GM18498 (cell line): ENCODE measurements around the gene ADCY7.
A peak's percentile ranks its signal among the peaks of the same experiment; 100 is the strongest.

Experiments
- ATAC-seq: cut with Tn5 transposase; IDR thresholded peaks from one replicate; pipeline ENCODE4 v1.9.1; 2021; ENCODE audit warnings: mild to moderate bottlenecking, moderate library complexity; ENCODE audit not compliant: unreplicated experiment

Gene ADCY7

DNA sequence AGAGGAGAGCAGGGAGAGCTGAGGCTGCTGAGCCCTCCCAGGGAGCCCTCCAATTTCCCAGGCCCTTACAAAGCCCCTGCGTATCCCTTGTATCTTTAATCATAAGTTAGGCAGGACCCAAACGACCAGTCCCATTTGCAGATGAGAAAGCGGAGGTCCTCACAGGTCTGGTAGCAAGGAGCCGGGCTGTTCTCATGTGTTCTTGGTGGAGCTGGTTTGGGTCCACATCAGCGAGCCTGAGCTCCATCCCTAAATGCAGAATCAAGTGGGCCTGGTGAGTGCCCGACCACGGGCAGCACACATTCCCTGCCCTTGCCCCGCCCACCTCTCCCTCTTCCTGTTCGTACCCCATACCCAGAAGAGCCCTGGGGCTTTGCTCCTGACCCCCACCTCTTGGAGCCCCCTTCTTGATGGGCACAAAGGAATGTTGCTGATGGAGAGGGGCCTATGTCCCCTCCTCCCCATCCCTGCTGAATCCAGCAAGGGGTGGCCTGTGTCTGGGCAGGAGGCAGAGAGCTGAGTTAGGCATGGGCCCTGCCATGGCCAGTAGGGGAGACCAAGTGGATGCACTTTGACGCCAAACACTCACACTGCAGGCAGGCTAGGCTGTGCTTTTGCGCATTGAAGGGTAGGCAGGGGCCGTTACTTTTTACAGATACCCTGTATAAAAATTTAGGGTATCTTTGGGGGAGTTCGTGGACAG is 18.3 kb upstream of the ADCY7 start:
- ATAC-seq = no peak

DNA sequence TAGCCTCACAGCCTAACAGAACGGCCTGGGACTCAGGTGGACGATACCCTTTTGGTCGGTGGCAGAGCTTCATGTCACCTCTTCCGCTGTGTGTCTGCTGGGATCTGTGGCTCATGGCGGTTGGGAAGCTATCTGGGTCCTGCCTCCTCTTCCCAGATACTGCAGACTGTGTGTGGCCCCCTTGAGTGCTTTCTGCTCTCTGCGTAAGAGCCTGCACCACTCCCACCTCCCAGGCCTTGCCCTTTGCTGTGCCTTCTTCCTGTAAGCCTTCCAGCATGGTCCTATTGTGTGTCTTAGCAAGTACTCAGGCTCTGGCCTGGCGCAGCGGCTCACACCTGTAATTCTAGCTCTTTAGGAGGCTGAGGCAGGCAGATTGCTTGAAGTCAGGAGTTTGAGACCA is 17.5 kb upstream of the ADCY7 start:
- no peak for ATAC-seq

DNA sequence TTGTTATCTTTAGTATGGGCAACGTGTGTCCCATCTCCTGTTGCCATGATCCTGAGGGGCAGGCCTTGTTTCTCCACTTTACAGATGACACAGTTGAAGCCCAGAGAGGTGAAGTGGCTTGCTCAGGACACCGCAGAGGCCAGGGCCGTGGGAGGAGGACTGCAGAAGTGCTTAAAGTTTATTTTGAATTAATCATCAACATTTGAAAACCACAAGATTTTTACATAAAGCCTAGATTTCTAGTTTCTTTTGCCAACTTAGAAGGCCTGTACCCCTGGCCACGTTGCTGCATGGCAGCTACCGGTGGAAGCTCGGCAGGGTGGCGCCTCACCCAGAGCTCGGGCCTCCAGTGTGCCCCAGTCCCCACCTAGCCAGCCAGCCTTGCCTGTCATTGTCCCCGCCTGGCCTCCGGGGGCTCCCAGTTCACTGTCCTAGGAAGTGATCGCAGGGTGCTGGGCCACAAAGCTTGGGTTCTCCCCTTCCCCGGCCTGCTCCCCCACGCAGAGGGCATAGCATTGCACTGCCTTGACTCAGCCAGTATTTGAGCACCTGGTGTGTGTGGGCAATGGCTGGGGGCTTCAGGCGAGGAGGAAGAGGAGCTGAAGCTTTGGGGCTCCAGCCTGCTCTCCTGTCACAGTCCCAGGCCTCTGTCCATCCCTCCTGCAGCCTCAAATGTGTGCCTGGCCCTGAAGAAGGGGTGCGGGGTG is 14.8 kb upstream of the ADCY7 start:
- no peak for ATAC-seq

DNA sequence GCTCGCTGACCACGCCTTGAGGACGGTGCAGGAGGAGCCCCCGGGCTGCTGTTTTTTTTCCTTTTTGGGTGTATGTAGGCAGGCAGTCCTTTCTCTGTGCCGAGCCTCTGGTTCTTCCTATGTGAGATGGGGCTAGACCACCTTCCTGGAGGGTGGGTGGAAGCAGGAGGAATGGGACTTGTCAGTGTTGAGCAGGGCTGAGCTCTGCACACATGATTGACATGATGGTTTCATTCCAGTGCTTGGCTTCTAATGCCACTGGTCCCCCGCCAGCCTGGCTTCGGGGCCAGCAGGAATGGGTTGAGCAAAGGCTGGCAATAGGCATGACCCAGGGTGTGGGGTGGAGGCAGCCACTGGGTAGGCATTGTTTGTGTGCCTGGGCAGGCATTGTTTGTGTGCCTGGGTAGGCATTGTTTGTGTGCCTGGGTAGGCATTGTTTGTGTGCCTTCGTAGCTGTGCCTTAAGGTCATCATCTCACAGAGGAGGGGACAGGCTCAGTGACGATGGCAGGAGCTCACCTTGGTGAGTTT is 14.2 kb upstream of the ADCY7 start:
- no peak for ATAC-seq

DNA sequence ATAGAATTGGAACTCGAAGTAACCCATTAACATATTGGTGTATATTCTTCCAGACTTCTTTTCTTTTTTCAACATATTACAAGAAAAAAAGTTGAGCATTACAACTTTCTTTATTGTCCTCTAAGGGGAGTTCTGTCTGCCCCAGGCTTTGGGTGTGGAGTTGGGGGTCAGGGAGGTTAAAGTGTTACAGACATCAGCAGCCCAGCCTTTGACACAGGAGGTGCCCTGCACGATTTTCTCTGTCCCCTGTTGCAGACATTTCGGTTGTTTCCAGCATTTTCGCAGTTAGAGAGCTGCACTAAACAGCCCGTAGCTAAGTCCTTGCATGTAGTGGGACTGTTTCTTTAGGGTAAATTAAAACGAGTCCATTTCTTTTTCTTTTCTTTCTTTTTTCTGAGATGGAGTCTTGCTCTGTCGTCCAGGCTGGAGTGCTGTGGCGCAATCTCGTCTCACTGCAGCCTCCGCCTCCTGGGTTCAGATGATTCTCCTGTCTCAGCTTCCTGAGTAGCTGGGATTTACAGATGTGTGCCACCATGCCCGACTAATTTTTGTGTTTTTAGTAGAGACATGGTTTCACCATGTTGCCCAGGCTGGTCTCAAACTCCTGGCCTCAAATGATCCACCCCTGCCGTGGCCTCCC is 13.4 kb upstream of the ADCY7 start:
- no peak for ATAC-seq

DNA sequence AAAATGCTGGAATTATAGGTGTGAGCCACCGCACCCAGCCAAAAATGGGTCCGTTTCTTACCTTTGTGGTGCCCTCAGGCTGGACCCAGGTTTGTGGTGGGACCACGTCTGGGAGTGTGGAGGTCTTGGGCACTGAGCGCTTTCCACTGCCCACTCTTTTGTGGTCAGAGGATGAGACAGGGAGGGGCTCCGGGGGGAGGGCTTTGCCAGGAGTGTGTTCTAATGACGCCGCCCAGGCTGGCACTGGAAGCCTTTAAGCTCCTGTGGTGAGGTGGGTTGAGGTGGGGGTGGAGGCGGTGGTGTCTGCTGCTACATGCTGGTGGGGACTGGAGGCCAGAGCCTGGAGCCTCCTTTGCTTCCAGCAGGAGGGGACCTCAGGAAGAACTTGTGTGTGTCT is 12.8 kb upstream of the ADCY7 start:
- ATAC-seq = no peak

DNA sequence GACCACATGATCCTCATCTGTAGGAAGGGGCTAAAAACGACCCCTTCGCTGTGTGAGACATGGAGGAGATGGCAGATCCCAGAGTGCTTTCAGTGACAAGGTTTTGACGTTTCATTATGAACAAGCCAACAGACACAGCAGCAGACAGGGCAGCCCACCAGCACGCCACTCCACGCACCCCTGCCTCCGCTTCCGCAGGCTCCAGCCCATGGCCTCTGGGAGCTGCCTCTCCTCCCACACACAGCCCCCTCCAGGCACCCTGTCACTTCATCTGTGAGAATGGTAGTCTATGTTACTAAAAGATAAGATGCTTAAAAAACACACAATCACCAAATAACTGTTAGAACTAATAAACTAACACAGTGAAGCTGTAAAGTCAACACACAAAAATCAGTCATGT is 12.3 kb upstream of the ADCY7 start:
- no peak for ATAC-seq

DNA sequence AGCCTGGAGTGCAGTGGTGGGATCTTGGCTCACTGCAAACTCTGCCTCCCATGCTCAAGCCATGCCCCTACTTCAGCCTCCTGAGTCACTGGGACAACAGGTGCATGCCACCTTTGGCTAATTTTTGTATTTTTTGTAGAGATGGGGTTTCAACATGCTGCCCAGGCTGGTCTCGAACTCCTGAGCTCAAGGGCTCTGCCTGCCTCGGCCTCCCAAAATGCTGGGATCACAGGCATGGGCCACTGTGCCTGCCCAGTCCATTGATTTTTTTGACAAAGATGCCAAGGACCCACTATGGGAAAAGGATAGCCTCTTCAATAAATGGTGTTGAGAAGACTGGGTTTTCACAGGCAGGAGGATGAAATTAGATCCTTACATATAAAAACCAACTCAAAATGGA is 10.8 kb upstream of the ADCY7 start:
- no peak for ATAC-seq

DNA sequence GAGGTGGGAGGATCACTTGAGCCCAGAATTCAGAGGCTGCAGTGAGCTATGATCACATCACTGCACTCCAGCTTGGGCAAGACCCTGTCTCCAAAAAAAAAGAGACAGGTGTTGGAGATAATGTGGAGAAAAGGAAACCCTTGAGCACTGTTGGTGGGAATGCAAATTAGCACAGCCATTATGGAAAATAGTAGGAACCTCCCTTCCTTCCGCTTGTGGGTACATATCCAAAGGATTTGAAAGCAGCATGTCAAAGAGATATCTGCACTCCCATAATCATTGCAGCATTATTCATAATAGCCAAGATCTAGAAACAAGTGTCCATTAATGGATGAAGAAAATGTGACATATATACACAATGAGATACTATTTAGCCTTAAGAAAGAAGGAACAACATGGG is 9.7 kb upstream of the ADCY7 start:
- no peak for ATAC-seq

DNA sequence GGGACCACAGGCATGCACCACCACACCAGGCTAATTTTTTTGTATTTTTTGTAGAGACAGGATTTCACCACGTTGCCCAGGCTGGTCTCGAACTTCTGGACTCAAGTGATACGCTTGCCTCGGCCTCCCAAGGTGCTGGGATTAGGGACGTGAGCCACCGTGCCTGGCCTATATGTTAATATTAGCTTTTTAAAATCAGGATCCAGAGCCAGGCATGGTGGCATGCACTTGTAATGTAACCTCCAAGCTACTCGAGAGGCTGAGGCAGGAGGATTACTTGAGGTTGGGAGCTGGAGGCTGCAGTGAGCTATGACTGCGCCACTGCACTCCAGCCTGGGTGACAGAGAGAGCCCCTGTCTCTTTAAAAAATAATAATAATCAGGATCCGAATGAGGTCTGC is 8.5 kb upstream of the ADCY7 start:
- no peak for ATAC-seq

DNA sequence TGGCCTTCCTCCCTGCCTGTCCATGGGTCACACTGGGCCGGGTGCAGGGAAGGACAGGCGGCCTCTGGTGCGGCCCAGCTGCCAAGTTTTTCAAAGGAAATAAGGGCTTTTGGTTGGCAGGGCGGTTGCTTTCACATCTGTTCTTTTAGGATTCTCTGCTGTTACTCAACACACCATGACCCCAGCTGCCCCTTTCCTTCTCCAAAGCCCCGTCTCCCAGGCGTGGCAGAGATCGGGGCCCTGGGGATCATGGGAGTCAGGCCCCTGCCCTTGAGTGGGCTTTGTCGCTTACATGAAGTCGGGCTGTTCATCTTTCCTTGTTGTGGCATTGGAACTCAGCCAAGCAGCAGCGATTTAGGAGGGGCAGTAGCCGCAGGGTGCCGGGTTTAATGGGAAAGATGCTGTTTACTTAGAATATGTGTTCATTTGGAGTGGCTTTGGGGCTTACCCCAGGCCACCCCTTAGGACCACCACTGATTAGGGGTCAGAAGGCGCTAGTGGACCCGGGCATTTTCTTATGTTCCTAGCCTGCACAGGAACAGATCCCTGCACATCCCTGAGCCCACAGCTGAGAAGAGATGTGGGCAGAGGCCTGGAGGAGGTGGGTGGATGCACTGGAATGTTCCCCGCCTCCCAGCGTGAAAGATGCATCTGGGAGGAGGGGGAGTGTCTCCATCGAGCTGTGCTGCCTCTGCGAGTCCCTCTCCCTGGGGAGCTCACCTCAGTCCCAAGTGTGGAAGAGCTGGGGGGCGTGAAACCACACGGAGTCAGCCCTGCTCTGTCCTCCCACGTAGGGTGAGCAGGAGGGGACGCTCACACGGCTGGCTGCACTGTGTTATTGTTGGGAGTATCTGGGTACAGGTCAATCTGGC is 6.8 kb upstream of the ADCY7 start:
- no peak for ATAC-seq

DNA sequence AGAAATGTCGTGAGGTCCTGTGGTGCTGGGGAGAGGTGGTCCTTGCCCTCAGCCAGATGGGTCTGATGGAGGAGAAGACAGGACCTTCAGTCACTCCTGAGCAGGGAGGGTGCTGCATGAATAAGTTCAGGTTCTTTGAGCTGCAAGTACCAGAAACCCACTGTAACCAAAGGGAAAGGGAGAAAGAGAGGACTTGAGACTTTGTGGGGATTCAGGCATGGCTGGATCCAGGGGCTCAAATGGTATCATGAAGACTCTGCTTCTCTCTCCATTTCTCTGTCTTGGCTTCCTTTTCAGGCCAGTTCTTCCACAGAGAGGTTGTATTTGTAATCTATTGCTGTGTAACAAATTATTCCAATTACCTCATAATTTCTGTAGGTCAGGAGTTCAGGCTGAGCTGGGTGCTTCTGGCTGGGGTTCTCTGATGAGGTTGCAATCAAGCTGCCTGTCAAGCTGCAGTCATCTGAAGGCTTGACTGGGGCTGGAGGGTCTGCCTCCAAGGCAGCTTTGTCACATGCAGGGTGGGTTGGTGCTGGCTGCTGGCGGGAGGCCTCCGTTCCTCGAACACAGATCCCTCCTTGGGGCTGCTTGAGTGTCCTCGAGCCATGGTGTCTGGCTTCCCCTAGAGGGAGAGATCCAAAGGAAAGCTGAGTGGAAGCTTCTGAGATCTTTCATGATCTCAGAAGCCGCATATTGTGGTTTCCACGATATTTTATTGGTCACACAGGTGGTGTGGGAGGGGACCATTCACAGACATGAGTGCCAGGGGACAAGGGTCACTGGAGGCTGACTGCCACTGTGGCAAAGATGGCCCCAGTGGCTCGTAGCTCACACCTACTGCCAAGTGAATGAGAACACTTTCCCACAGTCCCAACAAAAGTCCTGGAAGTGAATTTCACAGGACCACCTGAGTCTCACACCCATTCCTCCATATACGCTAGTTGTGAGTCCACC is 5.9 kb upstream of the ADCY7 start:
- ATAC-seq = no peak

DNA sequence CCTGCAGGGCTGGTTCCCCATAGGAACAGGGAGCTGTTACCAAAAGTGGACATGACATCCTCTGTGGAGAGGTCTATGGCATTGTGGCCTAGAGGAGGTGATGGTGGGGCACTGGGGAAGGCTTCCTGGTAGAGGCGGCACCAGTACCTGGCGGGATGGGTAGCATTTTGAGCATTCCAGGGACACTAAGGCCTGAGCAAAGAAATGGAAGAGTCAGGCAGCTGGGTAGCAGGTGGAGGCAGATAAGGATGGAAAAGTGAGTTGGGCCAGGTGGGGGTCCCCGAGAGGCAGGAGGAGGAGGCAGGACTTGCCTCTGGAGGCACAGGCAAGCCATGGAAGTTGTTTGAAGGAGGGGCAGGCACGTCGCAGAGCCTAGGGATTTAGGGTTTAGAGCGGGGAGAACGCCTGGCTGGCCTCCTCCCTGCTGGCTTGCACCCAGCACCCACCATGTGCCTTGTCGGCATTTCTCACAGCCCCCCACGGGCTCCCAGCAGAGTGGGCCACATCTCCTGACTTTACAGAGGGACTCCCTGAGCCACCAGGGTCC is 5.1 kb upstream of the ADCY7 start:
- ATAC-seq = no peak

DNA sequence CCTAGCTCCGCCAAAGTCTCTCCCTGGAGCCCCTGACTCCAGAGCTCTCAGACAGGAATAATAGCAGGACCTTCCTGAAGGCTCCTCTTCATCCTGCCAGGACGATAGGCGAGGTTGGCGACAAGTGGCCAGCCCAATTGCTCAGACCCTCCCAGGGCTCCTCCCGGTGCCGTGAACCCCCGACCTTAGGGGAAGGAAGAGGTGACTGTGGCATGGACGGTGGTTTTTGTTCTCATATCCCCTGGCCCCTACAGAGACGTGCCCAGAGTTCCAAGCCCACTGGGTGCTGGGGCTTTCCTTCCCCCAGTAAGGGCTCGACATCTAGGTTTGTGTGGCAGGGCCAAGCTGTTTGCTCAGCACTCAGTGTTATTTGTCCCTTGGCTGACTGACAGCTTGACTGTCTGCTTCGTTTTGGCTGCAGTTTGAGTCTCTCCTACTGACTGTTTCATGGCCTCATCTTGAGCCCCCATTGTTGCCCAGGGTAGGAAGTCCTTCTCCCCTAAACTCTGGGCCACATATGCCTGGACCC is 4.6 kb upstream of the ADCY7 start:
- ATAC-seq = no peak

DNA sequence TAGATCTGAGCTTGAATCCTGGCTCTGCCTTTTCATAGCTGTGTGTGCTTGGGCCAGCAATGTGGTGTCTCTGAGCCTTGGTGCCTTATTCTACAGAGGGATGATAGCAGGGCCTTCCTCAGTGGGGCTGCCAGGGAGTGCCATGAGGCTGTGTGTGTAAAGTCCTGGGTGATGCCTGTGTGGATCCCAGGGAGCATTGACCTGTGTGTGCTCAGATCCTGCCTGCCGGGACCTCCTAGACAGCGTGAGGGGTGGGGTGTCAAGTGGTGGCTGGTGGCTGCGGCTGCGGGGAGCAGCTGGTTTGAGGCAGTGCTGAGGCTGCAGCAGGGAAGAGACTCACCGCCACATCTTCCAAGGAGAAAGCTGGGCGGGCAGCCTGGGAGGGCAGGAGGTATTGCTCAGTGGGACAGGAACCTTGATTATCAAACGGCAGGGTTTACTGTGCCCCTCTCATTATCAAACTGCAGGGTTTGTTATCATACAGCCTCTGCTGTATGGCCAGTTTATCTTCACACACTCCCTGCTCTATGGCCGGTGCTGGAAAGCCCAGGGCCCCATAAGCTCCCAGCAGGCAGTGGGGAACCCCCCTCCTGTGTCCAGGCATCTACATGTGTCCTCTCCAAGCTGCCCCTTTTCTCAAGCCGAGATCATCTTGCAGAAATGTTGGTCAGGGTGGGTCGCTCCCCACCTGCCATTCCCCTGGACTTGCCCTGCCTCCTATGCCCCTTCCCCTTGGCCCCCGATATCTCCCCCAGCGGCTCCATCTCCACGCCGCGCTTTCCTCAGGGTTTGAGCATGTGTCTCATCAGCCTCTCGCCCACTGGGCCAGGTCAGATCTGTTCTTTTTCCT is 3.1 kb upstream of the ADCY7 start:
- ATAC-seq = no peak

DNA sequence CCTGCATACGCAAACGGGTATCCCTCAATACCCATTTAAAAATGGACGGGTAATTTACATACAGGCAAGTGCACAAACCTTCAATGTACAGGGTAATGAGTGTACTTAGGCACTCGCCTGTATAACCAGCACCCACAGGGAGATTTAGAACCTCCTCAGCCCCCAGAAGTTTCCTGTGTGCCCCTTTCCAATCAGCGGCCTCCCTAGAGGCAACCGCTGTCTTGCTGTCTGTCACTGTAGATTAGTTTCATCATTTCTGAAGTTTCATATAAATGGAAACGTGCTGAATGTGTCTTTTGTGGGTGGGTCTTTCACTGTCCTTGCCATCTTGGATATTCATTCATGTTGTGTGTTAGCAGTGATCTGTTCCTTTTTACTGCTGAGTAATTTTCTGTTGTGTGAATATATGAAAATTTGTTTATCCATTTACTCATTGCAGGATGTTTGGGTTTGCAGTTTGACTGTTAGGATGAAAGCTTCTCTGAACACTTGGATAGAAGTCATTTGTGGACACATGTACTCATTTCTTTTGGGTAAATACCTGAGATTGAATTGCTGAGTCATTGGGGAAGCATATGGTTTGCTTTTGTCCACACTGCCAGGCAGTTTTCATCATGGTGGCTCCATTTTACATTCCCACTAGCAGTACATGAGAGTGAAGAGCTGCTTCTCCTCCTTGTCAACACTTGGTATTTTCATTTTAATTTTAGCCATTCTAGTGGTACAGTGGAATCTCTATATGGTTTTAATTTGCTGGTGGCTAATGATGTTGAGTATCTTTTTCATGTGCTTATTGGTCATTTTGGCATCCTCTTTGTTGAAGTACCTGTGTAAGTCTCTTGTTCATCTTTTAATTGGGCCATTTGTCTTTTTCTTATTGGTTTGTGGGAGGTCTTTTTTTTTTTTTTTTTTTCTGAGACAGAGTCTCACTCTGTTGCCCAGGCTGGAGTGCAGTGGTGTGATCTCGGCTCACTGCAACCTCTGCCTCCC is 2.1 kb upstream of the ADCY7 start:
- no peak for ATAC-seq

DNA sequence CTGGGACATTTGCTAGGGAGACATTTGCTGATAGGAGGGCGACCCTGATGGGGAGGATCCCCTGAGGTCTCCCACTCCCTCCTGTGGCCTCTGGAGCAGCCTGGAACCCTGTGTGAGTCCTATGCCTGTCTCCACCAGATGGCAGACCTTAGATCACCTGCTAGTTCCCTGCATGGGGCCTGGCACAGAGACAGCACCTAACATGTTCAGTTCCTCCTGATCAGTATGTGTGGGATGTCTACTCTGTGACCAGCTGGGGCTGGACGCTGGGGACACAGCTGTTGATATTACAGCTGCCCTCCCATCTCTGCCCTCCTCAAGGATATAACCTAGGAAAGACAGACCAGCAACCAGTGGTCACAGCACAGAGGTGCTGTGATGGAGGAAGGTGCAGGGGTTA is 1.1 kb upstream of the ADCY7 start:
- ATAC-seq = peak; percentile 35
